HL-60 (cell line): ENCODE data around the gene PTPRN2.

Source experiments
- DNase-seq, 2 experiments: peaks; one replicate each; pipeline ENCODE4 v3.0.0-alpha.2; 2010 to 2020; ENCODE audit warnings: low read depth in 1 of 2, low spot score in 1 of 2
- H3K27ac ChIP-seq: fragments of 250-450 bp; sonication (Bioruptor Pico); replicated peaks from 2 replicates; pipeline ENCODE4 v1.5.1; 2020; ENCODE audit warnings: mild to moderate bottlenecking, moderate library complexity
- H3K27me3 ChIP-seq: fragments of 250-450 bp; sonication (Bioruptor Pico); 2 replicates; pipeline ENCODE4 v1.5.1; 2021; ENCODE audit warnings: mild to moderate bottlenecking, moderate library complexity; ENCODE audit not compliant: insufficient read depth, poor library complexity, severe bottlenecking
- H3K4me3 ChIP-seq: replicated peaks from 2 replicates; pipeline ENCODE4 v1.5.1; 2011; ENCODE audit warnings: mild to moderate bottlenecking, control low read depth, low read length; ENCODE audit not compliant: insufficient read depth
- CTCF ChIP-seq: IDR thresholded peaks from one replicate; pipeline ENCODE4 v1.5.1; 2011; ENCODE audit warnings: low read length, control low read depth, inconsistent platforms; ENCODE audit not compliant: insufficient read depth
- GABPA ChIP-seq: IDR thresholded peaks from 2 replicates; pipeline ENCODE4 v1.6.1; 2012; ENCODE audit warnings: low read depth
- POLR2AphosphoS5 ChIP-seq: IDR thresholded peaks from 2 replicates; pipeline ENCODE4 v1.6.1; 2012; ENCODE audit warnings: low read depth
- REST ChIP-seq: IDR thresholded peaks from 2 replicates; pipeline ENCODE4 v1.6.1; 2012; ENCODE audit warnings: low read depth; ENCODE audit not compliant: insufficient replicate concordance
- SPI1 ChIP-seq: IDR thresholded peaks from 2 replicates; pipeline ENCODE4 v1.6.1; 2012; ENCODE audit warnings: low read depth, mild to moderate bottlenecking, borderline replicate concordance

Gene PTPRN2

GRCh38 chr7:158473221-158473620 lies 114.4 kb downstream of the PTPRN2 start:
- Histone ChIP-seq H3K27ac (no peak overlapping the region), H3K4me3 (no peak overlapping the region), H3K27me3 (no peaks in the 10 kb centered on the region)
- DNase-seq, result no peak
- TF ChIP-seq CTCF, result no peak
- no peak for TF ChIP-seq GABPA
- no peak for TF ChIP-seq POLR2AphosphoS5
- TF ChIP-seq SPI1, result no peak
- no peak for TF ChIP-seq REST

GRCh38 chr7:158472596-158472995 lies 115.0 kb downstream of the PTPRN2 start:
- TF ChIP-seq GABPA, result no peak
- no peak for TF ChIP-seq REST
- no peak for TF ChIP-seq CTCF
- no peak for TF ChIP-seq SPI1
- TF ChIP-seq POLR2AphosphoS5, result no peak
- Histone ChIP-seq H3K4me3 (no peak overlapping the region), H3K27me3 (no peaks in the 10 kb centered on the region), H3K27ac (no peak overlapping the region)
- DNase-seq, result no peak

- DNase-seq, result no peak
- no peaks in the 10 kb centered on the region for H3K27me3 ChIP-seq
- H3K27ac ChIP-seq, result no peak overlapping the region
- H3K4me3 ChIP-seq, result no peak overlapping the region
- TF ChIP-seq CTCF (no peak), POLR2AphosphoS5 (no peak), SPI1 (no peak), GABPA (no peak), REST (no peak)
Measured at GRCh38 chr7:158471716-158472115, 115.9 kb downstream of the PTPRN2 start.
